Panc1 (cell line): ENCODE results near the gene CHP2.

Experiments
- POLR2AphosphoS5 ChIP-seq: IDR thresholded peaks from 2 replicates; pipeline ENCODE4 v1.6.1; 2012; ENCODE audit warnings: mild to moderate bottlenecking, low read depth, low read length, moderate library complexity
- TCF7L2 ChIP-seq: IDR thresholded peaks from 2 replicates; pipeline ENCODE4 v1.6.1; 2011; ENCODE audit warnings: mild to moderate bottlenecking, low read depth, low read length, inconsistent platforms
- TF ChIP-seq, protein P1 (sequence below): fragments of 450-650 bp; IDR thresholded peaks from 2 replicates; pipeline ENCODE4 v1.5.1; 2017; ENCODE audit warnings: mild to moderate bottlenecking
- TF ChIP-seq, protein P2 (sequence below), 2 experiments: IDR thresholded peaks; 2 replicates each; pipeline ENCODE4 v1.6.1; 2011 to 2012; ENCODE audit warnings: low read depth in 2 of 2, control low read depth in 1 of 2, low read length in 1 of 2, mild to moderate bottlenecking in 1 of 2, moderate library complexity in 1 of 2; ENCODE audit not compliant: insufficient read depth in 1 of 2

DNA sequence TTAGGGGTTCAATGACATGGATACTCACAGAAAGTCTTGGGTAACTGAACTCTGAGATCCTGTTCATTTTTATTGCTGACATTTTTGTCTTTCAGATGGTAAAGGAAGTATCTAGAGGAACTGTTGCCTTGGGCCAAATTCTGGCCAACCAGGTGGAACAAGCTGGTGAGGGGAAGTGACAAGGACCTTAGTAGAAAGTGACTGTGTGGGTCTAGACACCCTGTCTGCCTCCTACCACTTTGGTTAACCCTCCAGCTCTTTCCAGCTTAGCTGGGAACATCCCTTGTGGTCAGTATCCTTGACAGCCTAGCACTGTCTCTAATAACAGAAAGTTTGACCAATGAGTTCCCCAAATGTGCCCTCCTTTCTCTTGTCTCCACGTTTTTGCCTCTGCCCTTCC lies 52.2 kb downstream of the CHP2 start:
- TF ChIP-seq, protein P1, sequence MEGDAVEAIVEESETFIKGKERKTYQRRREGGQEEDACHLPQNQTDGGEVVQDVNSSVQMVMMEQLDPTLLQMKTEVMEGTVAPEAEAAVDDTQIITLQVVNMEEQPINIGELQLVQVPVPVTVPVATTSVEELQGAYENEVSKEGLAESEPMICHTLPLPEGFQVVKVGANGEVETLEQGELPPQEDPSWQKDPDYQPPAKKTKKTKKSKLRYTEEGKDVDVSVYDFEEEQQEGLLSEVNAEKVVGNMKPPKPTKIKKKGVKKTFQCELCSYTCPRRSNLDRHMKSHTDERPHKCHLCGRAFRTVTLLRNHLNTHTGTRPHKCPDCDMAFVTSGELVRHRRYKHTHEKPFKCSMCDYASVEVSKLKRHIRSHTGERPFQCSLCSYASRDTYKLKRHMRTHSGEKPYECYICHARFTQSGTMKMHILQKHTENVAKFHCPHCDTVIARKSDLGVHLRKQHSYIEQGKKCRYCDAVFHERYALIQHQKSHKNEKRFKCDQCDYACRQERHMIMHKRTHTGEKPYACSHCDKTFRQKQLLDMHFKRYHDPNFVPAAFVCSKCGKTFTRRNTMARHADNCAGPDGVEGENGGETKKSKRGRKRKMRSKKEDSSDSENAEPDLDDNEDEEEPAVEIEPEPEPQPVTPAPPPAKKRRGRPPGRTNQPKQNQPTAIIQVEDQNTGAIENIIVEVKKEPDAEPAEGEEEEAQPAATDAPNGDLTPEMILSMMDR, result no peak
- no peak for TF ChIP-seq TCF7L2
- no peak for TF ChIP-seq POLR2AphosphoS5
- TF ChIP-seq, protein P2, sequence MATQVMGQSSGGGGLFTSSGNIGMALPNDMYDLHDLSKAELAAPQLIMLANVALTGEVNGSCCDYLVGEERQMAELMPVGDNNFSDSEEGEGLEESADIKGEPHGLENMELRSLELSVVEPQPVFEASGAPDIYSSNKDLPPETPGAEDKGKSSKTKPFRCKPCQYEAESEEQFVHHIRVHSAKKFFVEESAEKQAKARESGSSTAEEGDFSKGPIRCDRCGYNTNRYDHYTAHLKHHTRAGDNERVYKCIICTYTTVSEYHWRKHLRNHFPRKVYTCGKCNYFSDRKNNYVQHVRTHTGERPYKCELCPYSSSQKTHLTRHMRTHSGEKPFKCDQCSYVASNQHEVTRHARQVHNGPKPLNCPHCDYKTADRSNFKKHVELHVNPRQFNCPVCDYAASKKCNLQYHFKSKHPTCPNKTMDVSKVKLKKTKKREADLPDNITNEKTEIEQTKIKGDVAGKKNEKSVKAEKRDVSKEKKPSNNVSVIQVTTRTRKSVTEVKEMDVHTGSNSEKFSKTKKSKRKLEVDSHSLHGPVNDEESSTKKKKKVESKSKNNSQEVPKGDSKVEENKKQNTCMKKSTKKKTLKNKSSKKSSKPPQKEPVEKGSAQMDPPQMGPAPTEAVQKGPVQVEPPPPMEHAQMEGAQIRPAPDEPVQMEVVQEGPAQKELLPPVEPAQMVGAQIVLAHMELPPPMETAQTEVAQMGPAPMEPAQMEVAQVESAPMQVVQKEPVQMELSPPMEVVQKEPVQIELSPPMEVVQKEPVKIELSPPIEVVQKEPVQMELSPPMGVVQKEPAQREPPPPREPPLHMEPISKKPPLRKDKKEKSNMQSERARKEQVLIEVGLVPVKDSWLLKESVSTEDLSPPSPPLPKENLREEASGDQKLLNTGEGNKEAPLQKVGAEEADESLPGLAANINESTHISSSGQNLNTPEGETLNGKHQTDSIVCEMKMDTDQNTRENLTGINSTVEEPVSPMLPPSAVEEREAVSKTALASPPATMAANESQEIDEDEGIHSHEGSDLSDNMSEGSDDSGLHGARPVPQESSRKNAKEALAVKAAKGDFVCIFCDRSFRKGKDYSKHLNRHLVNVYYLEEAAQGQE (IDR thresholded peaks at IDR 0.05; ENCODE audit: insufficient read depth in 1 of 2, low read depth in 2 of 2, low read length in 1 of 2), result no peak
